ENCODE measurements around the gene ARID1A.

The ARID1A gene

DNA sequence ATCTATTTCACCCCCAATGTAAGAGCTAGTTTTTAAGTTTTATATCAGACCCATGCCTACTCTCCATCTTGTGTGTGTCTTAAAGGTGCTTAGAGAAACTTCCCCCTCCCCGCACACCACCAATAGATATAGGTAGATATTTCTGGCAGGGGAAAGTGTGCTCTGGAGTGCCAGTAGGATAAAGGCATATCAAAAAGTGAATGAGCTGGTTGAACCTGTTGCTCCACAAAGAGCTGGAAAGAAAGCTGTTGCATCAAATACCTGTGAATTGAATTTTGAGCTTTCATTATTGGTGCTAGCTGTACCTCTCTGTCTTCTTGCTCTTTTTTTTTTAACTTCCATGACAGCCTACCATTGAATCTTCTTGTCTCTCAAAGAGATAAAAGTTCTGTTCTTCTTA is 32.8 kb downstream of the ARID1A start:
- no peak for DNase-seq

GRCh38 chr1:26729633-26730032 is 33.8 kb downstream of the ARID1A start:
- DNase-seq, result no peak

DNA sequence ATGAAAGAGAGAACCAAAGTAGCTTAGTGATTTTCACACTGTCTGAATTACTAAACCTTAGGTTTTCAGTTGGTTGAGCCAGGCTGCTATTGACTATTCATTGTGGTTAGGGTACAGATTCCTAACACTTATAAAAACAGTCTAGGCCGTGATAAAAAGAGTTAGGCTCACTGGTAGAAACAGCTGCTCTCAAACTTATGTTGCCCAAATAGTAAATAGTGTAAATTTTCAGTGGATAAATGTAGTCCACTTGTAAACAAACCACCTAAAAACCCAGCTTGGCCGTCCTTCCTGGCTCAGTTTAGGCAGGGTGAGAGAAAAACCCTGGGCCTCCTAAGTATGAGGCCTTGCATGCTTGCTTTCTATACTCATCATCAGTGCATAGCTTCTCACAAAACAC is 34.9 kb downstream of the ARID1A start:
- no peak for DNase-seq

- no peak for DNase-seq
These were observed 35.6 kb downstream of the ARID1A start for GRCh38 chr1:26731233-26731902.

GRCh38 chr1:26733392-26733791 is 37.6 kb downstream of the ARID1A start:
- DNase-seq, result no peak

DNA sequence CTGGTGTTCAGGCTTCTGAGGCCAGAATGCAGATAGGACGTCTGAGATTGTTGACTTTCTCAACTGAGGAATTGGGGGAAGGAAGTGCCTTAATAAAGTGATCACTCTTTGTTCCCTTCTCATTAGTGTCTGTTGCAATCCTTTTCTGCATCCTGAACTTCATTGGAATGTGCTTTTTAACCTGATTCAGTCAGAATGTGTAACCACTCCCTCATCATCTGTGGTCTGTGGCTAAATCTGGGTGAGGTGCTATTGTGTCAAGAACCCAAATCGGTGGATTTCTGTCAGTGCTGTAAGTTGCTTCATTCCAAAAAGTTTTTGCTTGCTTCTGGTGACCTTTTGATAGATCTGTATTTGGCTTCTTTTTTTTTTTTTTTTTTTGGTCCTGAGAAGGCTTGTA is 38.2 kb downstream of the ARID1A start:
- DNase-seq, result no peak

GRCh38 chr1:26734501-26735058 is 38.8 kb downstream of the ARID1A start:
- DNase-seq, result peak; percentile 17

DNA sequence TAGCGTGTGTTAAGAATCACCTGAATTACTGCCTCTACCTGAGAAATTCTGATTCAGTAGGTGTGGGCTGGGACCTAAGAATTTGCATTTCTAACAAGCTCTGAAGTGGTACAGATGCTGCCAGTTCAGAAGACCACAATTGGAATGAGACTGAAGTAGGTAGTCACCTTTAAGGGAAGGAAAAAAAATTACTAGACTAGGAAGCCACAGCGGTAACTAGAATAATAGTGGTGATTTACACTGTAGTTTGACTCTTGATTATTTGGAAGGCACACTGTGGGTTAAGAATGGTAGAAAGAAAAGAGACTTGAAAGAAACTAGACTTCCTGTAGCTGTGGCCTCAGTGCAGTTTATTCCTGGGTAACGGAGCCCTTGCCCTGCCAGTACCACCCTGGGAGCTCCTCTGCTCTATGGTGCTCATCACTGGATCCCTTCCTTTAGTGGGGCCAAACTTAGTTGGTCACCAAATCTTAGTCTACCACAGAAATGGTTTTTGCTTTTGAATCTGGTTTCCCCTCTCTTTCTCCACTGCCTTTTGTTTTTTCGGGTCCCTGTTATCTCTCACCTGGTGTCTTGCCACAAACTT is 43.6 kb downstream of the ARID1A start:
- no peak for DNase-seq

DNA sequence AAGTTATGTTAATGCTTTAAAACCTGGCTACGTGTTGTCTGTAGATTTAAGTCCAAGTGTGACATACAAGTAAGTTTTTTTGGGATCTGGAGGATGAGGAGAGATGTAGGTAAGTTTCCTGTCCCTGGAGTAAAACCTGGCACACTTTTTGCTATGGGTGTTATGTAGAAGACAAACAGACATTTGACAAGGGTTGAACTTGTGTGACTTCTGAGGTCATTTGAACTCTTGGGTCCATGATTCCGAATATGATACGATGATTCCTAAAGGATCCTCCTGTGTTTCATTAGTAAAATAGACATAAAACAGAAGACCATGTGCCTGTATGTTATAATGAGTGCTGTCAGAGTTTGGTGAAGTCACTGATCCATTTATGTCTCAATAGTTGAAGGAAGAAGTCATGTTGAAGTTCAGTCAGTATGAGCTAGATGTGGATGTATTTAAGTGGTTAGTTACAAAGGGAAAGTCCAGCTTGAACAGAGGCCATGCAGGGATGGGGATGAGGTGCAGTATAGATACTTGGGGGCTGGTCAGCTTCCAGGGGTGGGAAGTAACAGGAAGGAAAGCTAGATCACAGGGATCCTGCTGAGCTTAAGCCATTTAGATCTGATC is 44.3 kb downstream of the ARID1A start:
- DNase-seq, result no peak

DNA sequence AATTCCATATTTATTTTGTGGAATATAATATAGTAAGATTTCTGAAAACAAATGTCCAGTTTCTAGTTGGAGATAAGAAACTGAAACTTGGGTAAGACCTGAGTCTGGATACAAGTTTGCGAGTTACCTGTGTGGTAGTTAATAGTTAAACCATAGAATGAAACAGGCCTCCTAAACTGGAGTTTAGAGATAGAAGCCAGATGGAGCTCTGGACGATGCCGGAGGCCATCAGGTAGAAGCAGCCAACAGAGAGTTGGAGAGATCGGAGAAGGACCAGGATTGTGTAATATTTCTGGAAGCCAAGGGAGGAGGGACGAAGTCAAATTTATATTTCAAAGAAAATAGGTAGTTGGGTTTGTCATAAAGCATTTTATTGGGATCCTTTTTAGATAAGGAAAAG is 45.1 kb downstream of the ARID1A start:
- no peak for DNase-seq

DNA sequence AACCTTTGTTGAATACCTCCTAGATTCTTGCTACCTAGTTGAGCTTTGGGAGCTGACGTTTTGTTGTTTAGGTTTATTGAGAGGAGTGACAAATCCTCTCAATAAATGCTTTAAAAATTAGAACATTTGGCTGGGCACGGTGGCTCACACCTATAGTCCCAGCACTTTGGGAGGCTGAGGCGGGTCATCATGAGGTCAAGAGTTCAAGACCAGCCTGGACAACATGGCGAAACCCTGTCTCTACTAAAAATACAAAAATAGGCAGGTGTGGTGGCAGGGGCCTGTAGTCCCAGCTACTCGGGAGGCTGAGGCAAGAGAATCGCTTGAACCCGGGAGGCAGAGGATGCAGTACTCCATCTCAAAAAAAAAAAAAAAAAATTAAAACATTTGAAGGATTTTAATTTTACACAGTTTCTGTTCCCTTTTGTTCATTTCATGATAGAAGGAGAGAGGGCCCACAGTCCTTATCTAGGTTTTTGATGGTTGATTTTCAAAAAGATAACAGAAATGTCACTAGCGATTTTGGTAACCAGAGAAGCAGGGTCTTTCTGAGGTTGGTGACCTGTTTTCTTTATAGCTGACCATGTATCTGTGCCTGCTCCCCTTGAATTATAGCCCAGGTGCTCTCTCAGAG is 47.7 kb downstream of the ARID1A start:
- no peak for DNase-seq

- DNase-seq, result peak; percentile 46
These were observed 48.5 kb downstream of the ARID1A start for GRCh38 chr1:26744075-26744959.

- no peak for DNase-seq
These were observed 49.4 kb downstream of the ARID1A start for GRCh38 chr1:26745191-26745590.

DNA sequence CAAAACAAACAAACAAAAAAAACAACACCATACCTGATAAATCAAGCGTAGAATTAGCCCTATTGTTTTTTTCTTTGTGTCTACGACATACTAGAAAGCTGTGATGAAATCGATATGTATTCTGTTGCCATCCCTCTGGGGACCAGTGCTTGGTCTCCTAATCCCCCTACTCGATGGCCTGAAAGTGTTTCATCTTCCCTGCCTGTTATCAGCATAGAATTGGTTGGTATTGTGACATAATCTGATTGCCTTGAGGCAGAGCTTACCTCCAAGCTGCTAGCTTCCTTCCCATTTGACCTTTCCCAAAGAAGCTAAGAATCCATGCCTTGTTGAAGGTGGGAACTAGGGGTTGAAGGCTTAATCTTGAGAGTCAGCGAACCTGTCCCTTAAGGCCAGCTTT is 51.2 kb downstream of the ARID1A start:
- DNase-seq, result no peak

GRCh38 chr1:26748351-26748750 is 52.5 kb downstream of the ARID1A start:
- no peak for DNase-seq

DNA sequence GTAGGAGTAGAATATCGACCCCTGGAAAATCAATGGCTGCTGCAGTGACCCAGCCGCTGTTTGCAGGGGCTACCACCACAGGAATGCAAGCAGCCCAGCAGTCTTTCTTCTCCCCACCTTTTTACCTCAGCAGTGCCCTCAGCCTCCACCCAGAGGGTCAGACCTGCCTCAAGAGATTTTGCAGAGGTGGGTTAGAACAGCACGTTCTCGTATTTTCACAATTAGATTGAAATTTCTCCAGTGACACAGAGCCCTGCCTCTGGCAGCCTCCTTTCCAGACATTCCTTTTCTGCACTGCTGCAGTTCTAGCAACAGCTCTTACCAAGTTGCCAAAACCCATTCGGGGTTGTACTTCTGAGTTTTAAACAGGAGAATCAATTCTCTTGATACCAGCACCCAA is 53.6 kb downstream of the ARID1A start:
- no peak for DNase-seq

DNA sequence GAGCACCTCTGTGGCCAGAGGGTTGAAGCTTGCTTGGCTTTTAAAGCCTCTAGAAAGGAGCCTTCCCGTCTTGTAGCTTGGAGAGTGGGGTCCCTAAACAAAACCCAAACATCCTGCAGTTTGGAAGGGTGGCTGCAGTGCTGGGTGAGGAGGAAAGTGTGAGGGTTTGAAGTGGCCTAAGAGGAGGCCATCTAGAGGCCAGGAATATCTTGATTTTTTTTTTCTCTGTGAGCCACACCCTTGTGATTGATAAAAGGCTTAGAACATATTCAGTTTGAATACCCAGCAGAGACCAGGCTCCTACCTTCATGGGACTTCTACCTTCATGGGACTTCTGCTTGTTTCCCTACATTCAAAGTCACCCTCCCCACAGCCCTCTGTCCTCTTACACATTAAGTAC is 54.6 kb downstream of the ARID1A start:
- no peak for DNase-seq

- no peak for DNase-seq
These were observed 56.7 kb downstream of the ARID1A start for GRCh38 chr1:26752519-26752918.

GRCh38 chr1:26754086-26754874 is 58.5 kb downstream of the ARID1A start:
- no peak for DNase-seq

DNA sequence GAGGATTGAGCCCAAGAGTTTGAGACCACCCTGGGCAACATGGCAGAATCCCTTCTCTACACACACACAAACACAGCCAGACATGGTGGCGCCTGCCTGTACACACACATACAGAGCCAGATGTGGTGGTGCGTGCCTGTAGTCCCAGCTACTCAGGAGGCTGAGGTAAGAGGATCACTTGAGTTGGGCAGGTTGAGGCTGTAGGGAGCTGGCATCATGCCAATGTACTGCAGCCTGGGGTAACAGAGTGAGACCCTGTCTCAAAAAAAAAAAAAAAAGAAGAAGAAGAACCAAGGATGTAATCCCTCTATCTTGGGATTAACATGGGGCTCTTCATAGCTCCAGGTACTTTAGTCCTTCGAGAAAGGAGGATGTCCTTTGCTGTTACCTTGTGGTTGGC is 62.5 kb downstream of the ARID1A start:
- DNase-seq, result no peak

DNA sequence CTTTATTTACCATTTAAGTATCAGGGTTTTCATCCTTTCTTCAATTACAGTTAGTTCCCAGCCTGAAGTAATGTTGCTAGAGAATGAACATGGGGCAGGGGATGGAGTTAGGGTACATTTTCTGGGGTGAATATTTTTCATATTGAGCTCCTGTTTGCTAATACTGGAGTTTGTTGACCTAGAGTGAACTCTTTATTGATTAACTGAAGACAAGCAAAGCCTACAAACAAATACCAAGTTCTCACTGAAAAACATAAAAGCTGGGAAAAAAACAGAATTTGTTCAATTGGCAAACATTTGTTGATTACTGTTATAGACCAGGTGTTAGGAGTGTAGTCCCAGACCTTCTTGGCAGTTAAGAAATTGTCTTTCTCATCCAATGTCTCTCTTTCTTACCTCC is 63.7 kb downstream of the ARID1A start:
- no peak for DNase-seq

- DNase-seq, result no peak
These were observed 65.4 kb downstream of the ARID1A start for GRCh38 chr1:26761217-26761616.

All from midbrain (tissue), 1 donor.